Karpas-422 (cell line): ENCODE results near the gene MYO15A. TPM values are rescaled to one million over a fixed set of nuclear protein-coding genes. Genes with fewer than 3 reads are reported as not detected.

Experiments
- DNase-seq: peaks from one replicate; pipeline ENCODE4 v3.0.0-alpha.2; 2015
- H2AFZ ChIP-seq: fragments of 200-600 bp; sonication (generic); 2 replicates; pipeline ENCODE4 v1.6.1; 2014; ENCODE audit warnings: antibody characterized with exemption, low read length, mixed read lengths
- H3K27ac ChIP-seq: fragments of 200-600 bp; sonication (generic); 2 replicates; pipeline ENCODE4 v1.5.1; 2014; ENCODE audit warnings: mild to moderate bottlenecking, low read length, moderate library complexity
- H3K27me3 ChIP-seq: fragments of 200-600 bp; sonication (generic); 2 replicates; pipeline ENCODE4 v1.6.1; 2014; ENCODE audit warnings: low read length, mixed read lengths
- H3K36me3 ChIP-seq: fragments of 200-600 bp; sonication (generic); 2 replicates; pipeline ENCODE4 v1.6.1; 2014; ENCODE audit warnings: low read length, mixed read lengths; ENCODE audit not compliant: insufficient read depth
- H3K4me1 ChIP-seq: fragments of 200-600 bp; sonication (generic); 2 replicates; pipeline ENCODE4 v1.6.1; 2014; ENCODE audit warnings: mild to moderate bottlenecking, low read length, mixed read lengths
- H3K4me2 ChIP-seq: fragments of 200-600 bp; sonication (generic); 2 replicates; pipeline ENCODE4 v1.6.1; 2014; ENCODE audit warnings: low read length, low read depth, mild to moderate bottlenecking; ENCODE audit not compliant: poor library complexity, severe bottlenecking
- H3K4me3 ChIP-seq: fragments of 200-600 bp; sonication (generic); 2 replicates; pipeline ENCODE4 v1.5.1; 2014; ENCODE audit warnings: mild to moderate bottlenecking, antibody characterized with exemption, low read length, mixed read lengths
- H3K79me2 ChIP-seq: fragments of 200-600 bp; sonication (generic); 2 replicates; pipeline ENCODE4 v1.6.1; 2014; ENCODE audit warnings: mild to moderate bottlenecking, low read length, mixed read lengths
- H3K9ac ChIP-seq: fragments of 200-600 bp; sonication (generic); 2 replicates; pipeline ENCODE4 v1.6.0; 2014; ENCODE audit warnings: low read length
- H3K9me2 ChIP-seq: fragments of 200-600 bp; sonication (generic), shearing (Covaris generic); replicated peaks from 2 replicates; pipeline ENCODE4 v1.6.0; 2014; ENCODE audit warnings: mild to moderate bottlenecking, low read length, moderate library complexity; ENCODE audit not compliant: insufficient read depth
- H3K9me3 ChIP-seq: fragments of 300-700, 200-600 bp; sonication (generic); 2 replicates; pipeline ENCODE4 v1.6.1; 2014; ENCODE audit warnings: low read length, mixed read lengths
- H4K20me1 ChIP-seq: fragments of 200-600 bp; sonication (generic); 2 replicates; pipeline ENCODE4 v1.6.1; 2014; ENCODE audit warnings: mild to moderate bottlenecking, antibody characterized with exemption, low read length, low read depth; ENCODE audit not compliant: insufficient read depth
- total RNA-seq: library from RNA; depleted of rRNA; stranded (reverse); fragments of >200 nt; shearing (Covaris generic); gene quantifications from 2 replicates; pipeline ENCODE4 v1.2.3, GENCODE V29; 2014; ENCODE audit warnings: low replicate concordance

MYO15A gene
- total RNA-seq, 1 experiment from 2014 or later, result 1.3 TPM

GRCh38 chr17:18148586-18148985 is 40.0 kb downstream of the MYO15A start:
- no peaks in the 10 kb centered on the region for H3K36me3 ChIP-seq
- no peaks in the 10 kb centered on the region for H3K27me3 ChIP-seq
- H3K9me3 ChIP-seq, result no peaks in the 10 kb centered on the region
- DNase-seq, result no peak
- H3K79me2 ChIP-seq, result no peaks in the 10 kb centered on the region
- no peak overlapping the region for H3K4me2 ChIP-seq
- H2AFZ ChIP-seq, result no peak overlapping the region
- no peaks in the 10 kb centered on the region for H4K20me1 ChIP-seq
- peaks cover 3% of the 10 kb centered on the region; the same call in 1 of the 2 replicates for H3K4me1 ChIP-seq
- no peak overlapping the region for H3K27ac ChIP-seq
- no peaks in the 10 kb centered on the region for H3K9me2 ChIP-seq
- H3K4me3 ChIP-seq, result no peak overlapping the region
- no peak overlapping the region for H3K9ac ChIP-seq

GRCh38 chr17:18151290-18151689 is 42.7 kb downstream of the MYO15A start:
- Histone ChIP-seq H3K4me2 (no peak overlapping the region), H3K36me3 (no peaks in the 10 kb centered on the region), H3K9me3 (no peaks in the 10 kb centered on the region), H3K27me3 (no peaks in the 10 kb centered on the region), H2AFZ (no peak overlapping the region), H3K79me2 (no peaks in the 10 kb centered on the region), H4K20me1 (peaks cover 4% of the 10 kb centered on the region; the same call in 1 of the 2 replicates), H3K4me3 (no peak overlapping the region), H3K9me2 (no peaks in the 10 kb centered on the region), H3K9ac (no peak overlapping the region), H3K4me1 (peaks cover 3% of the 10 kb centered on the region), H3K27ac (no peak overlapping the region)
- no peak for DNase-seq

- no peak overlapping the region for H3K4me2 ChIP-seq
- no peaks in the 10 kb centered on the region for H3K27me3 ChIP-seq
- no peak overlapping the region for H3K9ac ChIP-seq
- H3K4me3 ChIP-seq, result no peak overlapping the region
- no peaks in the 10 kb centered on the region for H3K79me2 ChIP-seq
- peaks cover 4% of the 10 kb centered on the region; the same call in 1 of the 2 replicates for H4K20me1 ChIP-seq
- DNase-seq, result no peak
- H3K36me3 ChIP-seq, result no peaks in the 10 kb centered on the region
- H3K4me1 ChIP-seq, result peaks cover 8% of the 10 kb centered on the region
- no peaks in the 10 kb centered on the region for H3K9me3 ChIP-seq
- no peak overlapping the region for H2AFZ ChIP-seq
- no peak overlapping the region for H3K27ac ChIP-seq
- H3K9me2 ChIP-seq, result no peaks in the 10 kb centered on the region
Measured at GRCh38 chr17:18155179-18155578, 46.6 kb downstream of the MYO15A start.

GRCh38 chr17:18156171-18156975 is 47.8 kb downstream of the MYO15A start:
- Histone ChIP-seq H3K9ac (no peak overlapping the region), H3K4me1 (peaks cover 8% of the 10 kb centered on the region), H2AFZ (no peak overlapping the region), H4K20me1 (peaks cover 4% of the 10 kb centered on the region; the same call in 1 of the 2 replicates), H3K27ac (no peak overlapping the region), H3K79me2 (no peaks in the 10 kb centered on the region), H3K9me3 (no peaks in the 10 kb centered on the region), H3K9me2 (no peaks in the 10 kb centered on the region), H3K36me3 (no peaks in the 10 kb centered on the region), H3K4me2 (no peak overlapping the region), H3K27me3 (no peaks in the 10 kb centered on the region), H3K4me3 (no peak overlapping the region)
- peak; percentile 60 for DNase-seq

- no peak for DNase-seq
- Histone ChIP-seq H3K36me3 (no peaks in the 10 kb centered on the region), H3K27ac (no peak overlapping the region), H3K9ac (no peak overlapping the region), H4K20me1 (peaks cover 4% of the 10 kb centered on the region; the same call in 1 of the 2 replicates), H3K4me3 (no peak overlapping the region), H3K79me2 (no peaks in the 10 kb centered on the region), H3K9me2 (no peaks in the 10 kb centered on the region), H3K9me3 (no peaks in the 10 kb centered on the region), H3K27me3 (no peaks in the 10 kb centered on the region), H3K4me1 (peaks cover 8% of the 10 kb centered on the region), H3K4me2 (no peak overlapping the region), H2AFZ (no peak overlapping the region)
Measured at GRCh38 chr17:18156976-18157280, 48.4 kb downstream of the MYO15A start.

- Histone ChIP-seq H3K4me2 (peak overlapping the region; percentile 95), H3K27ac (no peak overlapping the region), H3K9me2 (no peaks in the 10 kb centered on the region), H3K27me3 (no peaks in the 10 kb centered on the region), H3K4me1 (peaks cover 8% of the 10 kb centered on the region), H3K79me2 (no peaks in the 10 kb centered on the region), H3K36me3 (no peaks in the 10 kb centered on the region), H4K20me1 (peaks cover 4% of the 10 kb centered on the region; the same call in 1 of the 2 replicates), H2AFZ (no peak overlapping the region), H3K4me3 (no peak overlapping the region), H3K9ac (no peak overlapping the region), H3K9me3 (no peaks in the 10 kb centered on the region)
- DNase-seq, result no peak
Measured at GRCh38 chr17:18157354-18157985, 48.9 kb downstream of the MYO15A start.

GRCh38 chr17:18158022-18158600 is 49.6 kb downstream of the MYO15A start:
- Histone ChIP-seq H4K20me1 (peaks cover 4% of the 10 kb centered on the region; the same call in 1 of the 2 replicates), H2AFZ (peak overlapping the region; percentile 76; the same call in 1 of the 2 replicates), H3K27me3 (no peaks in the 10 kb centered on the region), H3K4me3 (peak overlapping the region; percentile 86), H3K9me3 (no peaks in the 10 kb centered on the region), H3K4me2 (peak overlapping the region; percentile 95), H3K9me2 (no peaks in the 10 kb centered on the region), H3K9ac (peak overlapping the region; percentile 72), H3K36me3 (no peaks in the 10 kb centered on the region), H3K79me2 (no peaks in the 10 kb centered on the region), H3K27ac (no peak overlapping the region), H3K4me1 (peaks cover 8% of the 10 kb centered on the region)
- DNase-seq, result peak; percentile 97

- no peak overlapping the region for H2AFZ ChIP-seq
- H3K4me2 ChIP-seq, result no peak overlapping the region
- no peaks in the 10 kb centered on the region for H3K27me3 ChIP-seq
- no peaks in the 10 kb centered on the region for H3K9me2 ChIP-seq
- no peak for DNase-seq
- no peak overlapping the region for H3K27ac ChIP-seq
- no peaks in the 10 kb centered on the region for H4K20me1 ChIP-seq
- no peak overlapping the region for H3K4me3 ChIP-seq
- no peak overlapping the region for H3K9ac ChIP-seq
- no peaks in the 10 kb centered on the region for H3K36me3 ChIP-seq
- no peaks in the 10 kb centered on the region for H3K9me3 ChIP-seq
- no peaks in the 10 kb centered on the region for H3K79me2 ChIP-seq
- peaks cover 6% of the 10 kb centered on the region for H3K4me1 ChIP-seq
Measured at GRCh38 chr17:18159551-18160120, 51.1 kb downstream of the MYO15A start.
